HG03469 (cell line): Measurements from ENCODE around the gene TEX22.

Experiments used
- ATAC-seq: cut with Tn5 transposase; IDR thresholded peaks from one replicate; pipeline ENCODE4 v1.9.1; 2021; ENCODE audit warnings: mild to moderate bottlenecking, moderate library complexity, moderate number of reproducible peaks; ENCODE audit not compliant: unreplicated experiment

The TEX22 gene

DNA sequence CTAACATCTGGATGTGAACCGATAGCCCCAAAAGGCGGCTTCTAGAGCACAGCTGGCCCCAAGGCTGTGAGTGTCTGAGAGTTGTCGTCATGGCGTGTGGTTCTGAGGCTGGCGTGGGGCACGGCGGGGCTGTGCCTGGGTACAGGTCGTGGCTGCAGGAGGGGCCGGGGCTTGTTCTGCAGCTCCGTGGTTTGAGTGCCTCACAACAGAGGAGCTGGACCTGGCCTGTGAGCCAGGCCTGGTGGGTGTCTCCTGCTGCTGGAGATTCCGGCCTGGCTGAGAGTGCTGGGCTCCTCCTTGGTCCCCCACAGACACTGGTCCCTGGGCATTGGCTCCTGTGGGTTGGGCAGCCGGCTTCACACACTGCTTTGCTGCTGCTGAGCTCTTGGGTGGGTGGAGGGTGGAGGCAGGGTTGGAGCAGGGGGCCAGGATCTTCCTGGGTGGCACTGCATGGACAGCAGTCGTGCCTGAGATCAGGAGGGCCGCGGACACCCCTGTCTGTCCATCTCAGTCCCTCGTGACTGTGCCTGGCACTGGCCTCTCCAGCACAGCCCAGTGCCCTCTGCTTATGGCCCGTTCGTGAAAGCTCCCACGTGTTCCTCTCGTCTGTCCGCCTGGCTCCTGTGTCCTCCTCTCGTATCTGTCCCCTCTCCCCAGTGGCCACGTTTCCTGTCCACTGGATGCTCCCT is 31.8 kb upstream of the TEX22 start:
- ATAC-seq, result no peak

DNA sequence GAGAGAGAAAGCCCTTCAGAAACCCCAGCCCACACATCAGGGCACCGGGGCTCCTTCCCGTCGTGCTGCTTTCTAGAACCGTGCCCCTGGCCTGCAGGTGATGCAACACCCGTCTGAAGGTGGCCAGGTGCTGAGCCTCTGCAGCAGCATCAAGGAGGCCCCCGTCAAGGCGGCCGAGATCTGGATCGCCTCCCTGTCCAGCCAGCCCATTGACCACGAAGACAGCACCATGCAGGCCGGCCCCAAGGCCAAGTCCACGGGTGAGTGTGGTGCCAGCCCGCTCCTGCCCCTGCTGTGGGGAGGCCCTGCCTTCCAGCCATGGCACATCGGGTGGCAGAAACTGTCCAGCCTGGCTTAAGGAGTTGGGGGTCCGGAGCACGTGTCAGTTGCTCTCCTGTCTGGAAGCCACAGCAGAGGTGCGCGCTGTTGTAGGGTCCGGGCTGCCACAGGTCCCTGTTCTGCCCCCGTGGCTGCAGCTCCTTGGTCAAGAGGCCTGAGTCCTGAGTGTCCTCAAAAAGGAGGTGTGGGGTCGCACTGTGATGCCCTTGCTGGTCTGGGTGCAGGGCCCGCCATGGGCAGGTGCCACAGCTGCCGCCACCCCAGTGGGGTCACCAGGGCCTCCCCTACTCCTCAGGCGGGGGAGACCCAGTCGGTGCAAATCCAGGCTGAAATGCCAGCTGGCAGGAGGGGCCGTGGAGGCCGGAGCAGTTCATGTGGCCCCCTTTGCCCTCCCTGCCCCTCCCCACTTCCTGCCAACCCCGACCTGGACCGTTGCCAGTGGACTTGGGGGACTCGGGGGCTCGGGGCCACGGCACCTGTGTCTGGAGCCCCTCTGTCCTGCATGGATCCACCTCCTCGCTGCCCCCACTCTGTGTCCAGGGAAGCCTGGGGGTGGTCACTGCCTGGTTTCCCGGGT is 31.0 kb upstream of the TEX22 start:
- ATAC-seq, result no peak

DNA sequence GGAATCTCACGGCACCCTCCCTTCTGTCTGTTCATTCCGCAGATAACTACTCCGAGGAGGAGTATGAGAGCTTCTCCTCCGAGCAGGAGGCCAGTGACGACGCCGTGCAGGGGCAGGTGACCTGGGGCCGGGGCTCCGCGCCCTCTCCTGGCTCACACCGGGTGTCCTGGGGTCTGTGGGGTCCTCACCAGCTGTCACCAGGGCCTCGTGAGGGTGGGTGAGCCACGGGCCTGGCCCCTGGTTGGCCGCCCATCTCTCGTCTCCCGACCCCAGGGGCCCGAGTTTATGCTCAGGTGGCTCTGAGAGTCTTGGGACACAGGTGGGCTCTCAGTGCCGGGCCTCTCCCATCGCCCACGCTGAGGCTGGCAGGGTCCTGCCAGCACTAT is 30.3 kb upstream of the TEX22 start:
- no peak for ATAC-seq

DNA sequence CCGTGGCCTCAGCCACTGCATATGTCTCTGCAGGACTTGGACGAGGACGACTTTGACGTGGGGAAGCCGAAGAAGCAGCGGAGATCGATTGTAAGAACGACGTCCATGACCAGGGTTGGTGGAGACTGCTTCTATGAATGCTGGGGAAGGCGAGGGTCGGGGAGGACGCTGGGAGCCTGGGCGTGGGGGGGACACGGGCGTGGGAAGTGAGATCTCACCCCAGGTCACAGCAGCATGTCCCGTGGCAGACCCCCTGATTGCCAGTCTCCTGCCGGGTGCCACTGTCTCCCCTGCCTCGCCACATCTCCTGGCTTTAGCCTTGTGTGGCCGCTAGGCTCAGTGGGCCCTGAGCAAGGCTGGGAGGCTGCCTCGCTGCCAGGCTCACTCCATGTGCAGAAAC is 29.9 kb upstream of the TEX22 start:
- ATAC-seq, result no peak

DNA sequence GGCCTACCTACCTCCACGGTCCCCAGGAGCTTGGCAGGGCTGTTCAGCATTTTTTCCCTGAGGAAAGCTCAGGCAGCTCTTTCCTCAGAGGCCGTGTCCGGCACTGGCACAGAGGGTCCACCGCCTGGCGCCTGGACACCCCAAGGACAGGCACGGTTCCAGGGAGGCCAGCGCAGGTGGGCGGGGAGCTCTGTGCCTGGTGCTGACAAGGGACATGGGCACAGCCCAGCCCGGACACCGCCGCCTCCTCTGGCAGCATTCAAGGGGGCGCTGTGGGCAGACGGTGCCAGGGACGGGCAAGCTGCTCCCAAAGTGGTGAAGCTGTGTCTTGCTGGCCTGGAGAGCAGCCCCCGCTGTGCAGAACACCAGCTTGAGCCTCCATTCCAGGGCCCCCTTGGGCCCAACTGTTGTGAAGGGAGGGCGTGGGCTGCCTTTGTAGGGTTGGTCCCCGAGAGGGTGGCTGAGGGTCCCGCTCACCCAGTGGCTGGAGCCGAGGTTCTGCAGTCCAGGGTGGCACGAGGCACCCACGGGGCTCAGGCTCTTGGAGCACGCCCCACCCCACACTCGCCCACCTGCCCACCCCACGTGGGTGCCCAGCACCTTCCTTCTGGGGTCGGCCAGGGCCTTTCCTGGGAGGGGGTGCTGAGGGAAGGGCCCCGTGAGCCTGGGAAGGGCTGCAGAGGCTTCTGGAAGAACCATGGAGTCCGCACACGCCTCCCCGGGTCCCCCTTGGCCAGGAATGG is 29.3 kb upstream of the TEX22 start:
- ATAC-seq, result no peak

DNA sequence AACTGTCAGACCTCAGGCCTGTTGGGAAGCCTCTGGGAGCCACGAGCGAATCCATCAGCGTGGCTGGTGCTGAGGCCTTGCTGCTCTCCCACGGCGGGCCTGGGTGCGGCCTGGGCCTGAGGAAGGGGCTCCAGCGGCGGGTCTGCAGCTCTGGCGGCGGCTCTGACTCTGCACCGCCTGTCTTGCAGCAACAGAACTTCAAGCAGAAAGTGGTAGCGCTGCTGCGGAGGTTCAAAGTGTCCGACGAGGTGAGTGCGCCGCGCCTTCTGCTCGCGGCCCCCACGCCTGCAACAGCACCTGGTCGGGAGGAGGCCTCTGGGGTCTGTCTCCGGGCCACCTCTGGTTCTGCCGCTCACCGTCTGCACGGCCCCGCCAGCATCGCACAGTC is 28.7 kb upstream of the TEX22 start:
- no peak for ATAC-seq

- ATAC-seq, result no peak
Observed at GRCh38 chr14:105374389-105374788, 23.9 kb upstream of the TEX22 start.

- no peak for ATAC-seq
Observed at GRCh38 chr14:105375635-105376057, 22.7 kb upstream of the TEX22 start.

GRCh38 chr14:105376521-105377440 is 21.6 kb upstream of the TEX22 start:
- no peak for ATAC-seq

DNA sequence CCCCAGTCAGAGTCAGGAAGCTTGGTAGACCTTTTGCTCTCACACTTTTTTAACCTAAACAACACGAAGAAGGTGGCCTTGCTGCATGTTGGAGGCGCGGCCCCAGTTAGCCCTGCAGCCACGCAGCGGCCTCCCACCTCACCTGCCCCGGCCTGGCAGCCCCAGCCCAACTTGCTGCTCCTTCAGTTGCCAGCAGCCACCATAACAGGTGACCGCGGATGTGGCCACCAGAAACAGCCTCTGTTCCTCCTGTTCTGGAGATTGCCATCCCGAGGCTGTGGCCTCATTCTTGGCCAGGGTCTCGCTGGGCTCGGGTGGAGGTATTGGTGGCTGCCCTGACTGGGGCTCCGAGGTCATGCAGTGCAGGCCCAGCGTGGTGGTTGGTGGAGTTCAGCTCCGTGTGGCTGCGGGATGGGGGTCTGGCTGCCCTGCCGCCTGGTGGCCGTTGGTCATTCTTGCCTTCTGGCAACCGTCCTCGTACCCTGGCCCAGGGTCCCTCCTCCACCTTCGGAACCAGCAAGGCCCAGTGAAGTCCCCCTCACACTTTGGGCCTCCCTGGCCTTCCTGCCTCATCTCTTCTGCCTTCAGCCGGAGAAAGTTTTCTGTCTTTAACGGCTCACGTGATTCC is 20.7 kb upstream of the TEX22 start:
- ATAC-seq, result no peak

- ATAC-seq, result no peak
Observed at GRCh38 chr14:105378199-105378598, 20.1 kb upstream of the TEX22 start.

GRCh38 chr14:105378873-105379685 is 19.3 kb upstream of the TEX22 start:
- ATAC-seq, result no peak

DNA sequence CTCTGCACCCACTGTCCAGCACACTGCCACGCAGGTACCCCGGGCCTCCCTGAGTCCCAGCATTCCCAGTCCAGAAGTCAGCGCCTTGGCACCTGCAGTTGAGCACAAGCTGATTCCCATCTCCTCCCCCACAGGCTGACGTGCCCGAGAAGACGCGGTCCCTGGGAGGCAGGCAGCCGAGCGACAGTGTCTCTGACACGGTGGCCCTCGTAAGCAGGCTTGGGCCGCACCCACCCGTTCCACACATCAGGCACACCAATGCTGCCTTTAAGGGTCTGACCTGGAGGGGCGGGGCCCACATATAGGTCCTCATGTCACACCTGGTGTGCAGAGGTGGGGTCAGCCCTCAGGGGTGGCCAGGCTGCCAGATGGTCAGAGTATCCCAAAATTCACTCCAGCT is 18.4 kb upstream of the TEX22 start:
- no peak for ATAC-seq

GRCh38 chr14:105380756-105381155 is 17.6 kb upstream of the TEX22 start:
- no peak for ATAC-seq

DNA sequence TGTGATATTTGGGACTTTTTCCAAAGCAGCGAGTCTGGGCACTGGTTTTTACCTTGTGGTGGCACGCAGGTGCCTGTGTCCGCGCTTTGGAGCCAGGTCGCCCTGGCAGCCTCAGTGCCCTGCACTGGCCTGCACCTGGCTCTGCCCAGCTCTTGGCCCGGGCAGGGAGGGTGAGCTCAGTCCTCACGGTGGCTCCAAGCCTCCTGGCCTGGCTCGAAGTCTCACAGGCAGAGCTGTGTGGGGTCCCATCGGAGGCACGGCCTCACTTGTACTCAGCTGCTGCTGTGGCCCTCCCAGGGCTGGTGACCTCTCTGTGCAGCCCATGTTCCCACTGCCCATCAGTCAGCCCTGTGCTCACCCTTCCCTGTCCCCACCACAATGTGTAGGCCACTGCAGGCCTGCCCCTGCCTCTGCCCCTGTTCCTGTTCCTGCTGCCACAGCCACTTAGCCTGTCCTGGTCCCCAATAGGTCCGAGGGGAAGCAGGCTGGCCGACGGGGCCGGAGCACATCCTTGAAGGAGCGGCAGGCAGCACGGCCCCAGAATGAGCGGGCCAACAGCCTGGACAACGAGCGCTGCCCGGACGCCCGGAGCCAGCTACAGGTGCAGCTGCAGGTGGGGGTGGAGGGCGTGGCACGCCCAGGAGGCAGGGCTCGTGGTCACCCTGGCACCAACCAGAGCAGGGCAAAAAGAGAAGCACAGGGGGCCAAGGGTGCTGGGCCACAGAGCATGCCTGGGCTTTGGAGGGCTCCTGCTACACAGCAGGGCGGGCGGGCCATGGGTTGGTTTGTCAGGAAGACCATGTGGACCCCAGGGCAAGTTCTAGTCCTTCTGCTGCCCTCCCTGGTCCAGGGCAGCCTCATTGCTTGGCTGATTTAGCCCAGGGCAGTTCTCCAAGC is 16.6 kb upstream of the TEX22 start:
- no peak for ATAC-seq

- no peak for ATAC-seq
Observed at GRCh38 chr14:105382343-105383082, 15.8 kb upstream of the TEX22 start.

DNA sequence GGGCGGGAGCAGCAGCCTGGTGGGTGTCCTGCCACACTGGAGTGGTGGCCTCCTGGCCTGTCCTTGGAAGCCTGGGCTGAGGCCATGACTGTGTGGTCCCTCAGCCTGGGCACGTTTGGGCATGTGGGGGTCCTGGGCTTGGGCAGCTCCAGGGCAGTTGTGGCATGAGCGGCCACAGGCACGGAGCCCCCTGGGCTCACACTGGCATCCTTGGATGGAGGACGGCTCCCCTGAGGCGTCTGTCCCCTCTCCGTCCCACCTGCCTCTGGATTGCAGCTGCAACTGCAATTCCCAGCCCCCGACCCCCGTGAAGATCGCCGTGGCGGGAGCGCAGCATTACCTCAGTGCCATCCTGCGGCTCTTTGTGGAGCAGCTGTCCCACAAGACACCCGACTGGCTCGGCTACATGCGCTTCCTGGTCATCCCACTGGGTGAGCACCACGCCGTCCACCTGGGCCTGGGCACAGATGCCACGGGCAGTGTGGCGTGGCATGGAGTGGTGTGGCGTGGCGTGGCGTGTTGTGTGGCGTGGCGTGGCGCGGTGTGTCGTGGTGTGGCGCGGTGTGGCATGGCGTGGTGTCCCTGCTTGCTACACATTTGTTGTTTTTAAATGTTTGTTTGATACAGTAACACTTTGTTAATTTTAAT is 15.1 kb upstream of the TEX22 start:
- no peak for ATAC-seq
